B cell (primary cell): ENCODE measurements around the gene CD276. TPM values are rescaled to one million over a fixed set of nuclear protein-coding genes. Genes with fewer than 3 reads are reported as not detected.

Experiments
- ATAC-seq: fragments of 200-7000 bp; cut with Tn5 transposase; one replicate; pipeline ENCODE4 v1.10.0; 2021; ENCODE audit warnings: low read depth, mild to moderate bottlenecking, moderate number of reproducible peaks, moderate library complexity
- CTCF ChIA-PET: fragments of 350-600 bp; sonication (Branson Sonifier 250); formaldehyde crosslinking; loops from one replicate; lab custom pipeline; 2021; ENCODE audit warnings: antibody characterized with exemption, inconsistent platforms; lab: Charles Lee
- POLR2A ChIA-PET: fragments of 350-600 bp; sonication (Branson Sonifier 250); formaldehyde crosslinking; loops from one replicate; lab custom pipeline; 2021; ENCODE audit warnings: antibody characterized with exemption; lab: Charles Lee
- DNase-seq: peaks from one replicate; pipeline ENCODE4 v3.0.0; 2013
- H2AFZ ChIP-seq: 2 replicates; pipeline ENCODE4 v1.6.1; 2012; ENCODE audit warnings: mild to moderate bottlenecking, low read depth, low read length; ENCODE audit not compliant: insufficient read depth, poor library complexity, severe bottlenecking
- H3K27ac ChIP-seq, 2 donors: 1 replicate in 1 of 2; 2 replicates in 1 of 2; pipeline ENCODE4 v1.5.1; 2012 to 2013; ENCODE audit warnings: low read length in 2 of 2, mild to moderate bottlenecking in 2 of 2, moderate library complexity in 1 of 2
- H3K27me3 ChIP-seq, 4 experiments: fragments of 200-600 bp in 1 of 4; sonication (generic) in 1 of 4; replicated peaks in 1 of 4; 1 replicate in 2 of 4; 2 replicates in 2 of 4; pipeline versions ENCODE4 v1.6.1 to v1.7.0; 2013 to 2016; ENCODE audit warnings: low read length in 3 of 4, mild to moderate bottlenecking in 2 of 4, mixed read lengths in 1 of 4, moderate library complexity in 1 of 4; ENCODE audit not compliant: insufficient read depth in 4 of 4, control insufficient read depth in 3 of 4; ENCODE audit errors: control extremely low read depth in 1 of 4
- H3K36me3 ChIP-seq, 2 experiments: replicated peaks in 1 of 2; 1 replicate in 1 of 2; 2 replicates in 1 of 2; pipeline versions ENCODE4 v1.6.1 to v1.7.1; 2013; ENCODE audit warnings: low read length in 1 of 2; ENCODE audit not compliant: insufficient read depth in 2 of 2, control insufficient read depth in 1 of 2; ENCODE audit errors: control extremely low read depth in 1 of 2, extremely low read depth in 1 of 2
- H3K4me1 ChIP-seq, 2 donors: fragments of 200-600 bp in 1 of 2; sonication (generic) in 1 of 2; 1 replicate in 1 of 2; 2 replicates in 1 of 2; pipeline versions ENCODE4 v1.5.1 to v1.6.1; 2013 to 2017; ENCODE audit warnings: low read length in 2 of 2; ENCODE audit not compliant: control insufficient read depth in 2 of 2, insufficient read depth in 2 of 2
- H3K4me2 ChIP-seq: replicated peaks from 2 replicates; pipeline ENCODE3; 2012; ENCODE audit warnings: mild to moderate bottlenecking, low read depth, low read length; ENCODE audit not compliant: poor library complexity, severe bottlenecking
- H3K4me3 ChIP-seq, 5 experiments: fragments of 200-600 bp in 1 of 5; sonication (generic) in 1 of 5; 1 replicate in 3 of 5; 2 replicates in 2 of 5; pipeline versions ENCODE4 v1.5.1 to v1.7.0; 2011 to 2016; ENCODE audit warnings: low read length in 4 of 5, mild to moderate bottlenecking in 4 of 5, low read depth in 2 of 5, control low read depth in 1 of 5, moderate library complexity in 1 of 5; ENCODE audit not compliant: insufficient read depth in 1 of 5; ENCODE audit errors: control extremely low read depth in 1 of 5, extremely low read depth in 1 of 5
- H3K79me2 ChIP-seq: fragments of 200-600 bp; sonication (generic); one replicate; pipeline ENCODE4 v1.6.0; 2016; ENCODE audit warnings: low read length; ENCODE audit not compliant: control insufficient read depth, insufficient read depth
- H3K9ac ChIP-seq: fragments of 200-600 bp; sonication (generic); 2 replicates; pipeline ENCODE4 v1.6.1; 2017; ENCODE audit warnings: mild to moderate bottlenecking, low read length, moderate library complexity
- H3K9me3 ChIP-seq, 3 donors: one replicate each; pipeline versions ENCODE4 v1.6.1 to v1.7.1; 2013; ENCODE audit warnings: low read length in 2 of 3; ENCODE audit not compliant: control insufficient read depth in 2 of 3, insufficient read depth in 1 of 3; ENCODE audit errors: control extremely low read depth in 1 of 3
- H4K20me1 ChIP-seq: 2 replicates; pipeline ENCODE4 v1.6.0; 2012; ENCODE audit warnings: mild to moderate bottlenecking, low read length; ENCODE audit not compliant: insufficient read depth, control insufficient read depth, poor library complexity, severe bottlenecking
- H3K27ac Mint-ChIP-seq: one replicate; pipeline ENCODE4 v1.8.0; 2021; ENCODE audit warnings: mixed read lengths
- H3K27me3 Mint-ChIP-seq: one replicate; pipeline ENCODE4 v1.8.0; 2021; ENCODE audit warnings: mixed read lengths
- H3K4me1 Mint-ChIP-seq: one replicate; pipeline ENCODE4 v1.8.0; 2021; ENCODE audit warnings: mixed read lengths
- H3K4me3 Mint-ChIP-seq: one replicate; pipeline ENCODE4 v1.8.0; 2021; ENCODE audit warnings: mixed read lengths
- H3K9me3 Mint-ChIP-seq: one replicate; pipeline ENCODE4 v1.8.0; 2022; ENCODE audit warnings: mixed read lengths; ENCODE audit not compliant: insufficient read depth
- CTCF ChIP-seq: fragments of 200-600 bp; IDR thresholded peaks from one replicate; pipeline ENCODE4 v1.8.0; 2022; ENCODE audit warnings: antibody characterized with exemption, mild to moderate bottlenecking
- EZH2 ChIP-seq: IDR thresholded peaks from 2 replicates; pipeline ENCODE4 v1.6.1; 2012; ENCODE audit warnings: borderline replicate concordance, low read depth, mild to moderate bottlenecking, moderate library complexity, low read length; ENCODE audit not compliant: insufficient read depth, poor library complexity, severe bottlenecking
- WGBS: methylation state at CpG from one replicate; pipeline ENCODE4 v1.1.5; 2013; ENCODE audit warnings: missing lambda C conversion rate; ENCODE audit not compliant: insufficient coverage; 5-methylcytosine and 5-hydroxymethylcytosine counted together
- intact Hi-C: fragments of 100-400 bp; cut with micrococcal nuclease; formaldehyde crosslinking; loops from one replicate; pipeline ENCODE4 v1.10.0; 2022
- polyA plus RNA-seq: library from polyadenylated mRNA; depleted of rRNA; stranded (reverse); fragments of >200 nt; gene quantifications from 2 replicates; pipeline ENCODE4 v1.2.3, GENCODE V29; 2012
- total RNA-seq, 2 donors: library from RNA; stranded (reverse); fragments of 120-200 nt in 1 of 2; gene quantifications; 1 replicate in 1 of 2; 2 replicates in 1 of 2; pipeline versions ENCODE4 v1.2.3 to v1.2.4, GENCODE V29; 2013 to 2022

CD276 gene
- total and polyA plus RNA-seq, 2 donors (not counting 1 experiment from before 2014, with no cell fraction given), result not detected

- WGBS, result 2% methylated on average over 50 of the region's 56 CpGs
- Histone ChIP-seq H3K9ac (no peak overlapping the region), H3K27ac (no peak overlapping the region), H3K4me3 (no peak overlapping the region), H3K27me3 (peaks cover 0 to 39% (median 3%) of the 10 kb centered on the region in 4 experiments), H2AFZ (no peak overlapping the region), H3K9me3 (no peaks in the 10 kb centered on the region), H4K20me1 (no peaks in the 10 kb centered on the region), H3K4me1 (no peaks in the 10 kb centered on the region), H3K36me3 (no peaks in the 10 kb centered on the region), H3K79me2 (no peaks in the 10 kb centered on the region), H3K4me2 (peak overlapping the region; percentile 12)
- POLR2A ChIA-PET, result no interaction called here
- peaks cover 41% of the 10 kb centered on the region for H3K27me3 Mint-ChIP-seq
- H3K4me1 Mint-ChIP-seq, result peaks cover 5% of the 10 kb centered on the region
- H3K4me3 Mint-ChIP-seq, result no peak overlapping the region
- intact Hi-C loops, result no loop called here
- ATAC-seq, result no peak
- CTCF ChIA-PET, result no interaction called here
- no peak overlapping the region for H3K27ac Mint-ChIP-seq
- DNase-seq, result no peak
- no peaks in the 10 kb centered on the region for H3K9me3 Mint-ChIP-seq
- no peak for TF ChIP-seq CTCF
- no peak for TF ChIP-seq EZH2
Measured at GRCh38 chr15:73752806-73753193, 68.6 kb downstream of the CD276 start.

GRCh38 chr15:73753250-73754130 lies 69.3 kb downstream of the CD276 start, which contains the start of gene INSYN1:
INSYN1 (minus strand) TSS chr15:73753351; CDS start chr15:73751130, 2,221 bp downstream.
- no peak within 1 kb of the TSS for H3K4me3 Mint-ChIP-seq
- CTCF ChIA-PET, result no interaction called here
- H3K27me3 Mint-ChIP-seq, result peaks cover 37% of the 10 kb centered on the region

More at GRCh38 chr15:73753250-73754130, 69.3 kb downstream of the CD276 start, which contains the start of gene INSYN1:
- Histone ChIP-seq H3K4me2 (peak within 1 kb of the TSS; percentile 12), H3K27me3 (peaks cover 0 to 42% (median 3%) of the 10 kb centered on the region in 4 experiments), H3K4me1 (no peaks in the 10 kb centered on the region), H3K9ac (no peak within 1 kb of the TSS), H3K27ac (no peak within 1 kb of the TSS), H2AFZ (no peak within 1 kb of the TSS), H3K4me3 (no peak within 1 kb of the TSS), H4K20me1 (no peaks in the 10 kb centered on the region), H3K9me3 (no peaks in the 10 kb centered on the region), H3K79me2 (no peaks in the 10 kb centered on the region), H3K36me3 (no peaks in the 10 kb centered on the region)
- POLR2A ChIA-PET, result no interaction called here
- no peak for DNase-seq
- ATAC-seq, result no peak
- 20% methylated on average over 44 of the region's 44 CpGs for WGBS
- H3K27ac Mint-ChIP-seq, result no peak within 1 kb of the TSS
- H3K9me3 Mint-ChIP-seq, result no peaks in the 10 kb centered on the region
- intact Hi-C loops, result no loop called here
- TF ChIP-seq EZH2, result no peak
- peaks cover 5% of the 10 kb centered on the region for H3K4me1 Mint-ChIP-seq
